ENCODE results near the gene DNAH2.

DNA sequence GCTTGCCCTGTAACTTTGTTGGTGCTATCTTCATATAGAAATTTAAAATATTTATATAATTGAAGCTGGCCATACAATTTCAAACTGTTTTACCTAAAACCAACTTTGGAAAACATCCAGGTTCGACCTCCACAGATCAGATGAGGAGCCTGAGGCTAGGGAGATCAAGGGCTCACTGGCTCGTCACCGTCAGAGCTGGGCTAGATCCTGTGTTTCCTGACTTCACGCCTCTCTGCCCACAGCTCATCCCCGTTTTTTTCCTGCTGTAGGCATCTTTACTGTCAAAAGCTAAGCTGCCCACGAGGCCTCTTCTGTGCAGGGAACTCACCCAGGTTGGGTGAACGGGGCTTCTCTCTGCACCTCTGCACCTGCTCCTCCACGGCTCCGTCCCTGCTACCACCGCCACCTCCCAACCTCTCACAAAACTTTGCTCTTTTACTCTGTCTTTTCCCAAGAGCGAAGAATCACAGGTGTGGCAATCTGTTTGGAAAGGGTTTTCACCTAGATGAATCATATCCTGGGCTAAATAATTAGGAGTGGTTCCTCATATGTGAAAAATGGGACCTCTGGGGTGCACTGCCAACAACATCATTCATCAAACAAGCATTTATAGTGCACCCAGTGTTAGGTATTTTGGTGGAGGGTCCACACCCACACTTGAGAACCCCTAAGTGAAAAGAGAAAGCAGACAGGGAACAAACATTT lies 91.7 kb downstream of the DNAH2 start:
- TF ChIP-seq, protein P1, sequence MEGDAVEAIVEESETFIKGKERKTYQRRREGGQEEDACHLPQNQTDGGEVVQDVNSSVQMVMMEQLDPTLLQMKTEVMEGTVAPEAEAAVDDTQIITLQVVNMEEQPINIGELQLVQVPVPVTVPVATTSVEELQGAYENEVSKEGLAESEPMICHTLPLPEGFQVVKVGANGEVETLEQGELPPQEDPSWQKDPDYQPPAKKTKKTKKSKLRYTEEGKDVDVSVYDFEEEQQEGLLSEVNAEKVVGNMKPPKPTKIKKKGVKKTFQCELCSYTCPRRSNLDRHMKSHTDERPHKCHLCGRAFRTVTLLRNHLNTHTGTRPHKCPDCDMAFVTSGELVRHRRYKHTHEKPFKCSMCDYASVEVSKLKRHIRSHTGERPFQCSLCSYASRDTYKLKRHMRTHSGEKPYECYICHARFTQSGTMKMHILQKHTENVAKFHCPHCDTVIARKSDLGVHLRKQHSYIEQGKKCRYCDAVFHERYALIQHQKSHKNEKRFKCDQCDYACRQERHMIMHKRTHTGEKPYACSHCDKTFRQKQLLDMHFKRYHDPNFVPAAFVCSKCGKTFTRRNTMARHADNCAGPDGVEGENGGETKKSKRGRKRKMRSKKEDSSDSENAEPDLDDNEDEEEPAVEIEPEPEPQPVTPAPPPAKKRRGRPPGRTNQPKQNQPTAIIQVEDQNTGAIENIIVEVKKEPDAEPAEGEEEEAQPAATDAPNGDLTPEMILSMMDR (IDR thresholded peaks at IDR 0.05), result no peak
- no peak for TF ChIP-seq POLR2A (IDR thresholded peaks at IDR 0.05)
